ENCODE data around the gene PTGER2. TPM values are rescaled to one million over a fixed set of nuclear protein-coding genes. Genes with fewer than 3 reads are reported as not detected.

Gene PTGER2
- polyA plus RNA-seq, 1 of the 3 experiments (the other 2 are of a cell fraction), result 0.67 TPM

DNA sequence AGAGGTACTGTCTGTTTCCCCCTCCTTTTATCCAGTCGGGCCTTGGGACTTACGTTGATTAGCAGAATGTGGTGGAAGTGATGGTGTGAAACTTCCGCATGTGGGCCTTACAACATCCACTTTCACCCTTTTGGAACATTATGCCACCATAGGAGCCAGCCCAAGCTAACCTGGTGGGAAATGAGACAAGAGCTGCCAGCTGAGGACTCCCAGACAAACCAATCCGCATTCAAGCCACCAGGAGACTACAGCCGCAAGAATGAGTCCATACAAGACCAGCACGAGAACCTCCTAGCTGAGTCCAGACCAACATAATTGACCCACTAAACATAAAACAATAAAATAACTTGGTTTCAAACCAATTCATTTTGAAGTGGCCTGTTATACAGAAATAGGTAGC is 9.1 kb upstream of the PTGER2 start:
- DNase-seq, result no peak
- H3K36me3 ChIP-seq (replicated peaks in 1 of 2; ENCODE audit: control insufficient read depth in 1 of 2, insufficient read depth in 2 of 2, low read length in 1 of 2), result no peaks in the 10 kb centered on the region
- WGBS (ENCODE audit: low lambda C conversion rate), result 92% methylated on average over 6 of the region's 6 CpGs
- POLR2A ChIA-PET, result no interaction called here
- H3K4me3 ChIP-seq (ENCODE audit: low read depth in 2 of 2, low read length in 1 of 2), result no peak overlapping the region
- CTCF ChIA-PET, result interaction anchor here (0.6 to 3.6 kb wide), 2 partner anchors 9 to 72 kb away, joined by 3 to 13 read pairs; partner anchors contain the start of gene PTGER2
- H3K27me3 ChIP-seq (ENCODE audit: insufficient read depth), result no peaks in the 10 kb centered on the region
- H3K9me2 ChIP-seq, result no peaks in the 10 kb centered on the region
- H3K4me1 ChIP-seq (ENCODE audit: control insufficient read depth in 1 of 2, insufficient read depth in 2 of 2, low read depth in 1 of 2, low read length in 1 of 2), result no peaks in the 10 kb centered on the region; a peak in 1 of 4 replicates
- no peak overlapping the region for H3K27ac ChIP-seq (ENCODE audit: low read depth in 2 of 2, low read length in 1 of 2)
- H3K79me2 ChIP-seq (ENCODE audit: insufficient read depth), result no peaks in the 10 kb centered on the region
- H3K9ac ChIP-seq, result no peak overlapping the region
- no peak for TF ChIP-seq CHD2 (IDR thresholded peaks at IDR 0.05; ENCODE audit: low read length, partially characterized antibody)
- TF ChIP-seq TCF12 (IDR thresholded peaks at IDR 0.05), result no peak
- no peak for TF ChIP-seq REST (IDR thresholded peaks at IDR 0.05; ENCODE audit: low read depth, low read length)
- no peak for TF ChIP-seq RXRA (IDR thresholded peaks at IDR 0.05; ENCODE audit: borderline replicate concordance, low read depth)
- TF ChIP-seq TEAD4 (IDR thresholded peaks at IDR 0.05; ENCODE audit: borderline replicate concordance, insufficient read depth), result no peak
- no peak for TF ChIP-seq YY1 (IDR thresholded peaks at IDR 0.05; ENCODE audit: low read depth)
- no peak for TF ChIP-seq TAF1 (IDR thresholded peaks at IDR 0.05; ENCODE audit: borderline replicate concordance, low read depth, low read length)
- no peak for TF ChIP-seq RFX5 (IDR thresholded peaks at IDR 0.05; ENCODE audit: low read length)
- no peak for TF ChIP-seq NRF1 (IDR thresholded peaks at IDR 0.05; ENCODE audit: low read depth, low read length)
- no peak for TF ChIP-seq USF2 (IDR thresholded peaks at IDR 0.05; ENCODE audit: borderline replicate concordance, low read depth, low read length)
- no peak for TF ChIP-seq JUND (IDR thresholded peaks at IDR 0.05)
- no peak for TF ChIP-seq FOXJ3 (CRISPR knock-in tag; IDR thresholded peaks at IDR 0.05)
- TF ChIP-seq RCOR1 (IDR thresholded peaks at IDR 0.05; ENCODE audit: low read length), result no peak
- no peak for TF ChIP-seq ZBTB33 (IDR thresholded peaks at IDR 0.05; ENCODE audit: borderline replicate concordance, low read depth)
- no peak for TF ChIP-seq ELF1 (IDR thresholded peaks at IDR 0.05)
- no peaks in the 10 kb centered on the region for H3F3A ChIP-seq (replicated peaks; ENCODE audit: insufficient read depth)
- no peaks in the 10 kb centered on the region for H4K20me1 ChIP-seq (ENCODE audit: insufficient read depth)
- no peak overlapping the region for H3K4me2 ChIP-seq
- no peaks in the 10 kb centered on the region for H3K9me3 ChIP-seq
- H2AFZ ChIP-seq (ENCODE audit: low read depth), result no peak overlapping the region

Data from SK-N-SH (cell line).